RWPE1 (cell line): ENCODE measurements around the gene GATAD1.
"Not testable (repeated sequence)": the region's sequence is repeated elsewhere in the genome, so short reads cannot be mapped to it uniquely, and the experiment has no call there.

Experiments
- CTCF ChIA-PET: fragments of 350-600 bp; sonication (Branson Sonifier 250); formaldehyde crosslinking; extraction: SDS; loops from one replicate; lab custom pipeline; 2021; lab: Yijun Ruan, JAX
- POLR2A ChIA-PET: fragments of 400-600 bp; formaldehyde crosslinking; extraction: SDS; loops from one replicate; lab custom pipeline; 2020; ENCODE audit warnings: antibody characterized with exemption; ENCODE audit not compliant: low non-redundant PET; lab: Yijun Ruan, JAX
- DNase-seq: peaks from one replicate; pipeline ENCODE4 v3.0.0; 2012; ENCODE audit warnings: low spot score
- H3K27ac ChIP-seq: fragments of 450-650 bp; 2 replicates; pipeline ENCODE4 v1.5.1; 2017
- CTCF ChIP-seq: fragments of 450-650 bp; conservative IDR thresholded peaks from 2 replicates; pipeline ENCODE4 v1.5.1; 2017; ENCODE audit warnings: low read depth, mild to moderate bottlenecking

GATAD1 gene

DNA sequence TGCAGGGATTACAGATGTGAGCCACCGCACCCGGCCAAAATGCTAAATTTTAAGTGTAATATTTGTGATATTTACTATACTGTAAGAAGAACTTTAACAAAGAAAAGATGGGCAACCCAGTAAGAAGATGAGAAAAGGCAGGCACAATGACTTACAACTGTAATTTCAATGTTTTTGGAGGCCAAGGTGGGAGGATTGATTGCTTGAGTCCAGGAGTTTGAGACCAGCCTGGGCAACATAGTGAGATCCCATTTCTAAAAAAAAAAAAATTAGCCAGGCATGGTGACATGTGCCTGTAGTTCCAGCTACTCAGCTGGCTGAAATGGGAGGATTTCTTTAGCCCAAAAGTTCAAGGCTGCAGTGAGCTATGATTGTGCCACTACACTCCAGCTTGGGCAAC is 11.7 kb upstream of the GATAD1 start:
- no peak overlapping the region for H3K27ac ChIP-seq
- ChIA-PET CTCF (no interaction called here), POLR2A (no interaction called here)
- no peak for DNase-seq
- TF ChIP-seq CTCF = no peak

DNA sequence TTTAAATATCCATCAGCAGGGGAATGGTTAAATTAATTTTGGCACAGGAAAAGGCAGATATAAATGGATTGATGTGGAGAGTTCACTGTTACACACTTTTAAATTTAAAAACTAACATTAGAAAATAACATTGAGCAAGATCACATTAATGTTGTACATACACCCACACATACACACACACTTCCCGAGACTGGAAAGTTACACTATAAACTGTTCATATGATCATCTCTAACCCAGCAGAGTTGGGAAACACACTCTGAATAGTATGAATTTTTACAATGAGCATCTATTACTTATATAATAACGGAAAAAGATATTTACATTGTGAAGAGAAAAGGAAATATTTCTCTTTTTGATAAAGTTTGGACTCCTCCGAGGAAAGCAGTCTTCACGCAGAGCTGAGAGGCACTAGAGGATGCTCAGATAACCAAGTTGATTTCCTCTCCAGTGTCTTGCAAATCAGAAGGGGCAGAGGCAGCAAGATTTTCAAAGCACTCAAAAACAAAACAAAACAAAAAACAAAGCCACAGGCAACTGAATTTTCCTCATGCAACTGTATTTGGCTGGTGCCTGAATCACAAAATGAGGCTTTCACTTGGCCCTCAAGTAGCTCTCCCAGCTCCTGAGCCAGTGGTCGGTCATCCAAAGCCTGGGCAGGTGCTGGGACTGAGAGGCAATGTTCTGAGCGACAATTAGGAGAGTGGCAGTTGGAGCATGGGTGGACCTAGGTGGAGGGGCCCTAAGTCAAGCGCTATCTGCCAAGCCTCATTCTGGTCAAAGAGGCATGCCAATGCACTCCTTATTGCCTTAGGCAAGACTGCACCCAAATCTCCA is 10.5 kb upstream of the GATAD1 start:
- CTCF ChIA-PET = interaction anchor here (0.5 kb wide), 1 partner anchor 283 kb away, joined by 3 read pairs; no protein-coding TSS in a partner anchor
- H3K27ac ChIP-seq = no peak overlapping the region
- POLR2A ChIA-PET = no interaction called here

DNA sequence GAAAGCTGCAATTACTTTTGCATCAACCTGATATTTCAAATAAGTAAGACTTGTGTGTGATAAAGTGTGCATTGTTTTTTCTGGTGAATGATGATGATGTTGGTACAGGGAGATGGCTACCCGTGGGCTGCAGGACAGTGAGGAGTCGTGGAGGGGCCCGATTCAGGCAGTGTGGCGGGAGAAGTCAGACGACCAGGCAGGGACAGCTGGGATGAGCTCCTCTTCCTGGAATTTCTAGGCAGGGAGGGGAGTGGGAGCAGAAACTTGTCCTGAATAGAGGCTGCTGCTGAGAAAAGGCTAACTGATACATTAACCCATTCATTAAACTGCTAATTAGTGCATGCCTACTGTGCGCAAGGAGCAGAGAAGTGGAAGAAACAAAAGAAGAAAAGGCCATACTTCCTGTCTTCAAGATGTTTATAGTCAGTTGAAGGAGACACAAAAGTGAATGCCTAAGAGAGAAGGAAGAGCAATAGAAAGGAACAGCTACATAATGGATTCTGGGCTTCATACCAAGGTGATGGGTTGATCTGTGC is 9.3 kb upstream of the GATAD1 start:
- ChIA-PET POLR2A (interaction anchor here (0.6 kb wide), 1 partner anchor 13 kb away, joined by 7 read pairs; no protein-coding TSS in a partner anchor), CTCF (interaction anchor here (0.6 kb wide), 1 partner anchor 13 kb away, joined by 4 read pairs; no protein-coding TSS in a partner anchor)
- DNase-seq = no peak
- no peak for TF ChIP-seq CTCF
- H3K27ac ChIP-seq = no peak overlapping the region

More for the DNA sequence above, 10.5 kb upstream of the GATAD1 start:
- no peak for DNase-seq
- no peak for TF ChIP-seq CTCF

- DNase-seq, POLR2A ChIA-PET, H3K27ac ChIP-seq, CTCF ChIA-PET: not testable (repeated sequence)
Observed at GRCh38 chr7:92442720-92443119, 4.6 kb upstream of the GATAD1 start.

- ChIA-PET POLR2A (interaction anchor here (0.7 kb wide), 1 partner anchor 566 kb away, joined by 3 read pairs; no protein-coding TSS in a partner anchor), CTCF (interaction anchor here (0.6 to 2.4 kb wide), 15 partner anchors 8 to 825 kb away, joined by 3 to 11 read pairs (median 4); partner anchors contain the start of gene MTERF1)
- H3K27ac ChIP-seq = peak overlapping the region; percentile 87
- TF ChIP-seq CTCF = no peak; the same call in 1 of the 2 replicates
- DNase-seq = no peak
Observed at GRCh38 chr7:92446869-92447344, 375 bp upstream of the GATAD1 start.

- H3K27ac ChIP-seq = peak overlapping the region; percentile 87
- CTCF ChIA-PET = interaction anchor here (0.6 to 0.8 kb wide), 4 partner anchors 13 to 616 kb away, joined by 3 read pairs; no protein-coding TSS in a partner anchor
- DNase-seq = peak; percentile 41
- POLR2A ChIA-PET = interaction anchor here (0.6 kb wide), 1 partner anchor 63 kb away, joined by 3 read pairs; no protein-coding TSS in a partner anchor
- peak; percentile 47 for TF ChIP-seq CTCF
Observed at GRCh38 chr7:92448205-92448747, 994 bp downstream of the GATAD1 start.
